HL-60/S4 treated with phorbol 12-myristate 13-acetate at 8.2 ng/mL for 4 days and 3 days (cell line): ENCODE measurements around the gene SPINT1.

Experiments
- in situ Hi-C: fragments of 300-500 bp; cut with MboI; formaldehyde crosslinking; loops from 2 replicates; pipeline ENCODE4 v1.15.0; 2022; ENCODE audit warnings: low sequenced_read_pairs

Gene SPINT1

GRCh38 chr15:40843885-40844695 lies at the start of gene SPINT1:
TSS of gene SPINT1 (plus strand) at chr15:40844048. CDS start at chr15:40844555, 507 bp downstream.
- in situ Hi-C loops: no loop called here

DNA sequence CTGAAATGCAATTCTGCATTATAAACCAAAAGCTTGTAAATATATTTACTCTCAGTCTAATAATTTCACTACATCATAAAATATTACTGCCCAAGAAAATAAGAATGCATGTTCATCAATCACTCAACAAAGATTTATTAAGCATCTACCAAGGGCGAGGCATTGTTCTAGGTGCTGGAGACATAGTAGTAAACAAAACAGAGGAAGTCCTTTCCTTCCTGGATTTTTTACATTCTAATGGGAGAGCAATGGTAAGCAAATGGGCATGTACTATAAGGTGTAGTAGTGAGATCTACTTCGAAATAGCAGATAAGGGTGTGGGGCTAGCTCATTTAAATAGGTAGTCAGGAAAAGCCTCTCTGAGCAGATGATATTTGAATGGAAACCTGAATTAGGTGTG lies 47.8 kb upstream of the SPINT1 start:
- in situ Hi-C loops: no loop called here

DNA sequence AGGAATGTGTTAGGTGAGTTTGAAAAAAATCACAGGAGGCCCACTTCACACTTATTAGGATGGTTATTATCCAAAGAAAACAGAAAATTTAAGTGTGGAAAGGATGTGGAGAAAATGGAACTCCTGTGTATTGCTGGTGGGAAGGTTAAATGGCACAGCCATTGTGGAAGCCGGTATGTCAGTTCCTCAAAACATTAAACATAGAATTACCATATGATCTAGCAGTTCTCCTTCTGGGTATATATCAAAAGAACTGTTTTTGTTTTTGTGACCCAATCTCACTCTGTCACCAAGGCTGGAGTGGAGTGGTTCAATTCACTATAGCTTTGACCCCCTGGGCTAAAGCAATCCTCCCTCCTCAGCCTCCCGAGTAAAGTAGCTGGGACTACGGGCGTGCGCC lies 47.3 kb upstream of the SPINT1 start:
- in situ Hi-C loops: no loop called here

- in situ Hi-C loops: no loop called here
Observed at GRCh38 chr15:40799523-40799922, 44.3 kb upstream of the SPINT1 start.

DNA sequence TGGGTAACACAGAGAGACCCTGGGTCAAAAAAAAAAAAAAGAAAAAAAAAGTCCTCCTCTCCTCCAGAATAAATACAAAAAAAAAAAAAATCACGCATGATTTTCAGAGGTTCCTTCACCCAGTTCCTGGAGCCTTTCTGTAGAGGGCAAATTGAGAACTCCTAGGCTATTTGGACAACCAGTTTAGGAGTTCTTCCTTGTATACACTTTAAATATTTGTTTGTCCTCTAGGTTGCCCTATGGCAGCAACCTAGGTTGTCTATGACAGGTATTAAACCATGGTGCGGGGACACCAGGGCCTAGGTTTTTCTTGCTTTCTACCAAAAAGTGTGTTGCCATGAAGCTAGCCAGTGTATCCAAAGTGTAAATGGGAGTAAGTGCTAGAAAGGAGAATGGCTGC lies 40.8 kb upstream of the SPINT1 start:
- in situ Hi-C loops: no loop called here

DNA sequence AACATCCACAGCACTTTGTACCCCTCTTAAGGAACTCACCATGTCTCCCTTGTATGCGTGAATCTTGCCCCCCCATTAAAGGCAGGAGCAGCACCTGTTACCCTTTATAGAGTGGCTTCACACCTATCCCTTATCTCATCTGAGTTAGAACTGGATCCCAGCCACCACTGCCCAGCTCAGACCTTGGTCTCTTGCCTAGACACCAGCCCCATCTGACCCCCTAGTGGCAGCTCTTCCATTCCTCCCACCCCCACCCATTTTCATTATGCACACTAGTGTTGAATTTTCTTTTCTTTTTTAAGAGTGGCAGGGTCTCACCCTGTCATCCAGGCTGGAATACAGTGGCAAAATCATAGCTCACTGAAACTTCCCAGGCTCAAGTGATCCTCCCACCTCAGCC lies 40.2 kb upstream of the SPINT1 start:
- in situ Hi-C loops: no loop called here

DNA sequence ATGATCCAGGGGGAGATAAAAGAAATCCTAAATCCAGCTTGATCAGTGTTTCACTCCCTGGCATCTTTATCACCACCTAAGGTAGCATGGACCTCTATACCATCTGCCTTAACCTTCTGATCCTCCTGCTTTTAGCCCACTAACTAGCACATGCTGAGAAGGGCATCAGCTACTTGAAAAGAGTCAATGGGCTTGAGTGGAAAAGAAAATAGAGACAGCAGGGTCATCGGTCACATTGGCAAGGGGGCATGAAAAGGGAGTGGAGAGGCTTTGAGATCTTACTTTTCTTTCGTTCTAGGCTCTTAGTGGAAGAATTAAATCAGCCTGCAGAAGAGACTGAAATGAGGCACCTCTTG lies 37.2 kb upstream of the SPINT1 start:
- in situ Hi-C loops: no loop called here

- in situ Hi-C loops: no loop called here
Observed at GRCh38 chr15:40807028-40807887, 36.6 kb upstream of the SPINT1 start, which contains the start of the genes DNAJC17 and ZFYVE19. TSS of gene DNAJC17 (minus strand) at chr15:40807473. CDS start at chr15:40807446, 27 bp downstream. TSS of gene ZFYVE19 (plus strand) at chr15:40807089. CDS start at chr15:40807590, 501 bp downstream.

DNA sequence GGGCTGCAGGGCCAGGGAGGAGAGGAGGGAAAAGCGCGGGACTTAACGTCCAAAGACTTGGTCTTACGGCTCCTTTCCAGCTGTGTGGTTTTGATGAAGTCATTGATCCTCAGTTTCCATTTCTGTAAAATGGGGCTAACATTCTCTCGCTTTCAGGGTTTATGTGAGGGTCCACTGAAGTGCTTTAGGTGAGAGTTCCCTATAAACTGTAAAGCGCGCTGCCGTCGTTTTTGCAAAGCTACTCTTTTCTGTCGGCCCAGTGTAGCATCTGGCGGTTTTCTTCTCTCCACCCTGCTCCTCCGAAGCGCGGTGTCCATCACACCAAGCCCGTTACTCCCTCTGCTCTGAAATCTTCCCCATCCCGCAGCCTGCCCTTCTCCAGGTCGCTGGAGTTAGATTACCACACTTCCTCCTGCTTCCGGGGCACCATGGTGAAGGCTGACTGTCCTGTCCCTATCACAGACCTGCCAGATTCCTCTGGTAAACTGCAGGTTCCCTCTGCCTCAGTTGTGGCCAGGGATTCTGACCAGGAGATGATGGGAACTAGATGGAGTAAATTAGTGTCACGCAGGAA lies 35.9 kb upstream of the SPINT1 start:
- in situ Hi-C loops: no loop called here

- in situ Hi-C loops: no loop called here
Observed at GRCh38 chr15:40808861-40809450, 34.9 kb upstream of the SPINT1 start.

DNA sequence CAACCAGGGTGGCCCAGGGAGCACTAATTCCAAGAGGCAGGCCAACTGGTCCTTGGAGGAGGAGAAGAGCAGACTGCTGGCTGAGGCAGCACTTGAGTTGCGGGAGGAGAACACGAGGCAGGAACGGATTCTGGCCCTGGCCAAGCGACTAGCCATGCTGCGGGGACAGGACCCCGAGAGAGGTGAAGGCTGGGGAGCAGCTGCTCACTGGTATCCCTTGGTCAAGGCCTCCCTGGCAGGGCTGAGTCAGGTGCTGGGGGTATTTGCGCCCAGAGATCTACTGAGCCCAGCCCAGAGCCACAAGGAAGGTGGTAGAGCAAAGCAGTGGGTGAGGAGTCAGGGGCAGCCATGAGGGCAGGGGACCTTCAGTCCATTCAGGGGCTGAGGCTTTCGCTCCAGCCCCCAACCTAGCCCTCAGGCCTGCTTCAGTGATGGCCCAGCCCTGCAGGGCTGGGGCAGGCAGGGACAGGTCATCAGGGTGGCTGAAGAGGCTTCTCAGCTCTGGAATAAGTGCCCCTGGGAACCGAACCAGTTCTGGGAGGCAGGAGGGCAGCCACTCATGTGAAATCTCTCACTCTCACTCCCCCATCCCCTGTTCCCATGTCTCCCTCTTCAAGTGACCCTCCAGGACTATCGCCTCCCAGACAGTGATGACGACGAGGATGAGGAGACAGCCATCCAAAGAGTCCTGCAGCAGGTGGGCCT lies 31.0 kb upstream of the SPINT1 start:
- in situ Hi-C loops: no loop called here

- in situ Hi-C loops: no loop called here
Observed at GRCh38 chr15:40815042-40815698, 28.7 kb upstream of the SPINT1 start.

- in situ Hi-C loops: no loop called here
Observed at GRCh38 chr15:40819048-40819447, 24.8 kb upstream of the SPINT1 start.

DNA sequence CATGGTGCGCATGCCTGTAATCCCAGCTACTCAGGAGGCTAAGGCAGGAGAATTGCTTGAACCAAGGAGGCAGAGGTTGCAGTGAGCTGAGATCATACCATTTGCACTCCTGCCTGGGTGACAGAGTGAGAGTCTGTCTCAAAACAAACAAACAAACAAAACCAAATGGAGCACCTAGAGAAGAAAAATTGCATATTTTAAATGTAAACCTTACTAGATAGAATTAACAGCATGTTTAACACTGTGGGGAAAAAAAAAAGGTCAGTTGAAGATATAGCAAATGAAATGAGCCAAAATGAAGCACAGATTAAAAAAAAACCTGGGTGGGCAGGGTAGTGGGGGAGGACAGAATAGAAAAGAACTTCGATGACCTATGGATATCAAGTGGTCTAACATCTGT lies 22.7 kb upstream of the SPINT1 start:
- in situ Hi-C loops: no loop called here

DNA sequence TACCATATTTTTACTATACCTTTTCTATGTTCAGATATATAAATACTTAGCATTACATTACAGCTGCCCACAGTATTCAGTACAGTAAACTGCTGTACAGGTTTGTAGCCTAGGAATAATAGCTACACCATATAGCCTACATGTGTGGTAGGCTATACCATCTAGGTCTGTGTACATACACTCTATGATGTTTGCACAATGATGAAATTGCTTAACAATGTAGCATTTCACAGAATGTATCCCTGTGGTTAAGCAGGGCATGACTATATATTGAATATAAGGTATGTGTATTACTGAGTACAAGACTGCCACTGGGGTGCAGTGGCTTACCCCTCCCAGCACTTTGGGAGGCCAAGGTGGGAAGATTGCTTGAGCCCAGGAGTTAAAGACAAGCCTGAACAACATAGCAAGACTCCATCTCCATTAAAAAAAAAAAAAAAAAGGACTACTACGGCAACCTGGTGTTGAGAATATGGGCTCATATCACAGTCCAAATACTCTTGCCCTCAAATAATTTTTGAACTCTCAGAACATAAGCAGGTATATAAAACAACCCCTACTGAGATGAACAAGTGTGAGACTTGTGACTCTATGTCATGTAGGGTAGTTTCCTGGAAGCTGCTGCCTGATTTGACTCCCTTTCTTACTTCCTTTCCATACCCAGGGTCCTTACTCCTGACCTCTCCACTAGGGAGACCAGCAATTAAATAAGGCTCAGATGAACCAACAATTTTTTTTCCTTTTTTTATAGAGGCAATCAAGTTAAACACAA lies 20.1 kb upstream of the SPINT1 start:
- in situ Hi-C loops: no loop called here

- in situ Hi-C loops: no loop called here
Observed at GRCh38 chr15:40825661-40826422, 18.0 kb upstream of the SPINT1 start.

GRCh38 chr15:40826423-40827075 lies 17.3 kb upstream of the SPINT1 start:
- in situ Hi-C loops: no loop called here

DNA sequence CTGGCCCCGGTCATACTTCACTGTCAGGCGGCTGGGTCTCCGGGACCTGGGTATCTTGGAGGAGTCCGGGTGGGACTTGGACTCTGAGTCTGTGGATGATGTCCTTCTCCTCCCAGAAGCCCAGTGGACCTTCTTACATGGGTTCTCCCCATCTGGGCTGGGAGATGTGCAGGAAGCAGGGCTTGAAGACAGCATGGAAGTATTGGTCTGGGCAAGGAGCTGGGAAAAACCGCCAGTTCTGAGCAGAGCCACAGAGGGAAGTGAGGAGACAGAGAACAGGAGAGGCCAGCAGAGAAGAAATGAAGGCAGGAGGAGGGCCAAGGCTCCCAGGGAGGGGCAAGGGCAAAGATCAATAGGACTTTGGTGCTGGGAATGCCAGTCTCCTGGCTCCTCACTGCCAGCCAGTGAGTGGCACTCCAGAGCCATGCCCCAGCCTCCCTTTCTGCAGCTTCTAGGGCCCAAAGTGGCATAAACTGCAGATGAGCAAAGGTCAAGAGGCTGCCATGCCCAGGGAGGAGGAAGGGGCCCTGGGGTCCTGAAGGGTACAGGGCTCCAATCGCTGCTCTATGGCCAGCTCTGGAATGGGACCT lies 15.3 kb upstream of the SPINT1 start, which contains the start of gene PPP1R14D:
Gene PPP1R14D (minus strand): TSS at position 262 of the 590 bp plus-strand sequence. CDS start 67 bp downstream, at position 195.
- in situ Hi-C loops: no loop called here
